ENCODE data around the gene STK40. TPM values are rescaled to one million over a fixed set of nuclear protein-coding genes. Genes with fewer than 3 reads are reported as not detected.

Gene STK40
- total and polyA plus RNA-seq, 9 of the 15 experiments (the other 6 are each of a cell fraction or from before 2014, with no cell fraction given) = 0.69 to 94.3 (median 39.1) TPM

- peak overlapping the region; percentile 49 for H3K4me3 ChIP-seq
- H3K9ac ChIP-seq (ENCODE audit: insufficient read depth in 1 of 2, low read depth in 2 of 2, low read length in 2 of 2) = peak overlapping the region; percentile 77 to 82
- peak overlapping the region; percentile 95 for H2AFZ ChIP-seq (ENCODE audit: low read depth, low read length)
- no peak for TF ChIP-seq ZNF354B (CRISPR knock-in tag; IDR thresholded peaks at IDR 0.05)
- 0 out of 2 replicates have a peak, but pooled peaks have one; percentile 25 for TF ChIP-seq THAP12 (CRISPR knock-in tag; IDR thresholded peaks at IDR 0.05)
- no peak for TF ChIP-seq ZNF436 (CRISPR knock-in tag; IDR thresholded peaks at IDR 0.05)
- 0 out of 2 replicates have a peak, but pooled peaks have one; percentile 3 for TF ChIP-seq SMC3 (conservative IDR thresholded peaks at IDR 0.05; ENCODE audit: insufficient read depth, low read depth, low read length)
- TF ChIP-seq ZNF384 (IDR thresholded peaks at IDR 0.05; ENCODE audit: low read depth, low read length) = 0 out of 2 replicates have a peak, but pooled peaks have one; percentile 1
- no peak for TF ChIP-seq ZBTB5 (IDR thresholded peaks at IDR 0.05)
- TF ChIP-seq EHMT2 (IDR thresholded peaks at IDR 0.05) = no peak
- TF ChIP-seq CBFB (CRISPR knock-in tag; IDR thresholded peaks at IDR 0.05) = 0 out of 2 replicates have a peak, but pooled peaks have one; percentile 31
- TF ChIP-seq ZZZ3 (IDR thresholded peaks at IDR 0.05) = no peak
- no peaks in the 10 kb centered on the region for H3K9me1 ChIP-seq (ENCODE audit: control insufficient read depth, insufficient read depth, low read length)
- H3K4me1 ChIP-seq (replicated peaks in 1 of 2; ENCODE audit: control insufficient read depth in 2 of 2, insufficient read depth in 2 of 2, low read length in 2 of 2) = peaks cover 24 to 45% of the 10 kb centered on the region in 2 experiments
- no peak for ATAC-seq
- FAIRE-seq = no peak
- POLR2A ChIA-PET = interaction anchor here (0.6 to 10.6 kb wide), 5 partner anchors 14 to 342 kb away, joined by 3 to 315 read pairs (median 6); partner anchors contain the start of gene STK40
- CTCF ChIA-PET (ENCODE audit: low intra/inter-chr PET ratio) = no interaction called here
- no TSS peak for BruUV-seq (replicated peaks)
- H3K27ac ChIP-seq (ENCODE audit: extremely low read depth, low read depth, low read length) = peak overlapping the region; percentile 87
- H3K9me3 ChIP-seq (replicated peaks; ENCODE audit: control insufficient read depth, insufficient read depth, low read depth, low read length) = no peaks in the 10 kb centered on the region
- H4K20me1 ChIP-seq (replicated peaks; ENCODE audit: control insufficient read depth, insufficient read depth, low read length) = no peaks in the 10 kb centered on the region
- peaks cover 26% of the 10 kb centered on the region for H3K79me2 ChIP-seq (ENCODE audit: control insufficient read depth, insufficient read depth, low read length)
- no peaks in the 10 kb centered on the region for H3K36me3 ChIP-seq (ENCODE audit: control insufficient read depth, insufficient read depth, low read length)
- peak overlapping the region; percentile 89 for H3K4me2 ChIP-seq (ENCODE audit: insufficient read depth, low read length)
- 79% methylated on average over 10 of the region's 10 CpGs for WGBS (ENCODE audit: insufficient coverage, low coverage, missing lambda C conversion rate)
- no peaks in the 10 kb centered on the region for H3K27me3 ChIP-seq (ENCODE audit: control insufficient read depth in 2 of 2, insufficient read depth in 2 of 2, low read length in 2 of 2)
- intact Hi-C loops (cut with micrococcal nuclease) = no loop called here
- DNase-seq (ENCODE audit: extremely low read depth in 1 of 4, low spot score in 3 of 4) = no peak
- in situ Hi-C loops (cut with MboI) = no loop called here
Observed at GRCh38 chr1:36400514-36400824, 14.7 kb upstream of the STK40 start.
